ENCODE results near the gene DAP3. TPM values are rescaled to one million over a fixed set of nuclear protein-coding genes. Genes with fewer than 3 reads are reported as not detected.
A peak's percentile ranks its signal among the peaks of the same experiment; 100 is the strongest.

Gene DAP3
- total and polyA plus RNA-seq, 9 of the 15 experiments (the other 6 are each of a cell fraction or from before 2014, with no cell fraction given): 155 to 484 (median 298) TPM

DNA sequence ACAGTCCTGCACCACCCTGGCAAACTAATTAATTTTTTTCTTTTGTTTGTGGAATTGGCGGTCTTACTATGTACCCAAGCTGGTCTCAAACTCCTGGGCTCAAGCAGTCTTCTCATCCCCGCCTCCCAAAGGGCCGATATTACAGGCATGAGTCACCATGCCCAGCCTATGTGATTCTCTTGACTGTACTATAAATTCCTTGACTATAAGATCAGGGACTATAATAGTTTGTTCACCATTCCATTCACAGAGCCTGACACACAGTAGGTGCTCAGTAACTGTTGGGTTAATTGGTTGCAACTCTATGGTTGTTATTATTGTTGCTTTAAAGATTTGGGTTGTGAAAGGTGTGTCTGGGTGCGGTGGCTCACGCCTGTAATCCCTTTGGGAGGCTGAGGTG is 17.2 kb downstream of the DAP3 start:
- Histone ChIP-seq H3K9me3 (replicated peaks; ENCODE audit: control insufficient read depth, insufficient read depth, low read depth, low read length) (0 out of 2 replicates have a peak, but pooled peaks cover 2% of the 10 kb centered on the region), H3K4me2 (ENCODE audit: insufficient read depth, low read length) (no peak overlapping the region), H3K9me1 (ENCODE audit: control insufficient read depth, insufficient read depth, low read length) (no peaks in the 10 kb centered on the region), H3K79me2 (ENCODE audit: control insufficient read depth, insufficient read depth, low read length) (peaks cover 83% of the 10 kb centered on the region), H3K27me3 (ENCODE audit: control insufficient read depth in 2 of 2, insufficient read depth in 2 of 2, low read length in 2 of 2) (no peaks in the 10 kb centered on the region), H3K27ac (ENCODE audit: extremely low read depth, low read depth, low read length) (no peak overlapping the region), H3K4me1 (replicated peaks in 1 of 2; ENCODE audit: control insufficient read depth in 2 of 2, insufficient read depth in 2 of 2, low read length in 2 of 2) (no peaks in the 10 kb centered on the region; a peak in 1 of 5 replicates), H3K4me3 (no peak overlapping the region), H4K20me1 (replicated peaks; ENCODE audit: control insufficient read depth, insufficient read depth, low read length) (no peaks in the 10 kb centered on the region), H3K36me3 (ENCODE audit: control insufficient read depth, insufficient read depth, low read length) (peaks cover 30% of the 10 kb centered on the region; the same call in 2 of the 3 replicates), H3K9ac (ENCODE audit: insufficient read depth in 1 of 2, low read depth in 2 of 2, low read length in 2 of 2) (no peak overlapping the region), H2AFZ (ENCODE audit: low read depth, low read length) (no peak overlapping the region)
- POLR2A ChIA-PET: interaction anchor here (0.5 to 1.3 kb wide), 3 partner anchors 12 to 57 kb away, joined by 3 read pairs; no protein-coding TSS in a partner anchor
- CTCF ChIA-PET (ENCODE audit: low intra/inter-chr PET ratio): no interaction called here
- intact Hi-C loops (cut with micrococcal nuclease): no loop called here
- no peak for FAIRE-seq
- TF ChIP-seq CREB1 (IDR thresholded peaks at IDR 0.05) (no peak), CREB1 (CRISPR knock-in tag; IDR thresholded peaks at IDR 0.05) (no peak), ZKSCAN1 (IDR thresholded peaks at IDR 0.05; ENCODE audit: low read depth, low read length) (peak; percentile 73; the same call in 1 of the 2 replicates), ZNF121 (CRISPR knock-in tag; conservative IDR thresholded peaks at IDR 0.05) (no peak), BRD4 (IDR thresholded peaks at IDR 0.05) (no peak), ZNF584 (CRISPR knock-in tag; IDR thresholded peaks at IDR 0.05; ENCODE audit: low read depth) (no peak)
- TF ChIP-seq, protein P1, sequence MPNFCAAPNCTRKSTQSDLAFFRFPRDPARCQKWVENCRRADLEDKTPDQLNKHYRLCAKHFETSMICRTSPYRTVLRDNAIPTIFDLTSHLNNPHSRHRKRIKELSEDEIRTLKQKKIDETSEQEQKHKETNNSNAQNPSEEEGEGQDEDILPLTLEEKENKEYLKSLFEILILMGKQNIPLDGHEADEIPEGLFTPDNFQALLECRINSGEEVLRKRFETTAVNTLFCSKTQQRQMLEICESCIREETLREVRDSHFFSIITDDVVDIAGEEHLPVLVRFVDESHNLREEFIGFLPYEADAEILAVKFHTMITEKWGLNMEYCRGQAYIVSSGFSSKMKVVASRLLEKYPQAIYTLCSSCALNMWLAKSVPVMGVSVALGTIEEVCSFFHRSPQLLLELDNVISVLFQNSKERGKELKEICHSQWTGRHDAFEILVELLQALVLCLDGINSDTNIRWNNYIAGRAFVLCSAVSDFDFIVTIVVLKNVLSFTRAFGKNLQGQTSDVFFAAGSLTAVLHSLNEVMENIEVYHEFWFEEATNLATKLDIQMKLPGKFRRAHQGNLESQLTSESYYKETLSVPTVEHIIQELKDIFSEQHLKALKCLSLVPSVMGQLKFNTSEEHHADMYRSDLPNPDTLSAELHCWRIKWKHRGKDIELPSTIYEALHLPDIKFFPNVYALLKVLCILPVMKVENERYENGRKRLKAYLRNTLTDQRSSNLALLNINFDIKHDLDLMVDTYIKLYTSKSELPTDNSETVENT (CRISPR knock-in tag; IDR thresholded peaks at IDR 0.05): no peak
- no peak for ATAC-seq
- DNase-seq (ENCODE audit: extremely low read depth in 1 of 4, low spot score in 3 of 4): no peak
- no TSS peak for BruUV-seq (replicated peaks)
- in situ Hi-C loops (cut with MboI): no loop called here
- WGBS (ENCODE audit: insufficient coverage, low coverage, missing lambda C conversion rate): 91% methylated on average over 5 of the region's 5 CpGs
